Activated CD4-positive, alpha-beta T cell treated with anti-CD3 and anti-CD28 coated beads, Interleukin-2, Interleukin-4, amounts not matched to agents 100 ng/mL and 50 ng/mL, durations not matched to agents 16 hours and 8 hours (primary cell): ENCODE measurements around the gene PATJ.
"Not testable (repeated sequence)": the region's sequence is repeated elsewhere in the genome, so short reads cannot be mapped to it uniquely, and the experiment has no call there.

ENCODE experiments used
- DNase-seq: peaks from one replicate; pipeline ENCODE4 v3.0.0-alpha.2; 2020; ENCODE audit warnings: low spot score

PATJ gene

DNA sequence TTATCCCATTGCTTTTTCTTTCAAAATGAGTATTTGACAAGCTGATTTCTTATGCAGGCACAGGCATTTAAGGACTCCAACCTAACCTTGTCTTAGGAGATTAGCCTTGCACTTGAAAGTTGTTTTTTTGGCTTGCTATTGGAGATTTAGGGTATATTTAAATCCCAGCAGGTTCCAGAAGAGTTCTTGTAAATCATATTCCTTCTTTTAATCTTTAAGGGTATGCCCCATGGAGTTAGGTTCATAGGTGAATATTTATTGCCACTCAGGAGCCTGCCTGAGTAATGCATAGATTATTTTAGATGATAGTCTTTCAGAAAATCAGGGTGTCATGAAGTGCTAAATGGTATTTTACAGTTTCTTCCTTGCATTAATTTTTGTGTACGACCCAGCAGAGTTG lies 146.5 kb downstream of the PATJ start:
- DNase-seq = no peak

DNA sequence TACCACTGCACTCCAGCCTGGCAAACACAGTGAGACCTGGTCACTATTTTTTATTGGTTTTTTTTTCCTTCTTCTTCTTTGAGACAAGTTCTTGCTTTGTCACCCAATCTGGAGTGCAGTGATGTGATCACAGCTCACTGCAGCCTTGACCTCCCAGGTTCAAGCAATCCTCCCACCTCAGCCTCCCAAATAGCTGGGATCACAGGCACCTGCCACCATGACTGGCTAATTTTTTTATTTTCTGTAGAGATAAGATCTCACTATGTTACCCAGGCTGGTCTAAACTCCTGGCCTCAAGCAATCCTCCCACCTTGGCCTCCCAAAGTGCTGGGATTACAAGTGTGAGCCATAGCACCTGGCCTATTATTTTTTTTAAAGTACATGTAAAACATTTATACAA lies 148.2 kb downstream of the PATJ start:
- not testable (repeated sequence) for DNase-seq

DNA sequence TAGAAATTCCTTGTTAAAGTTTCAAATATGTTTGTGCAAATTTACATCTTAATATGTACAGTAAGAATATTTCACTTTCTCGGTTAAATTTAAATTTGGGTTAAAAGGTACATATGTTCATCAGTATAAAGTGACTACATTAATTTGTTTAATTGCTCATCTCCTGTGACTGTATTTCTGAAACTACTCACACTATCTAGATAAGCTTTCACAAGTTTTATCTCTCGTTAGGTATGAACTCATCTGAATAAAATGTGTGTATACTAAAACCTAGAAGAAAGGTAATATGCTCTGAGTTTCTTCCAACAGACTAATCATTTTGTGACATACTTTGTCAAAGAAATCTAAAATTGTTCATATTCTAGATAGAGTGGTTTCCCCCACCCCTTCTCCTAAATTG lies 150.7 kb downstream of the PATJ start:
- no peak for DNase-seq

DNA sequence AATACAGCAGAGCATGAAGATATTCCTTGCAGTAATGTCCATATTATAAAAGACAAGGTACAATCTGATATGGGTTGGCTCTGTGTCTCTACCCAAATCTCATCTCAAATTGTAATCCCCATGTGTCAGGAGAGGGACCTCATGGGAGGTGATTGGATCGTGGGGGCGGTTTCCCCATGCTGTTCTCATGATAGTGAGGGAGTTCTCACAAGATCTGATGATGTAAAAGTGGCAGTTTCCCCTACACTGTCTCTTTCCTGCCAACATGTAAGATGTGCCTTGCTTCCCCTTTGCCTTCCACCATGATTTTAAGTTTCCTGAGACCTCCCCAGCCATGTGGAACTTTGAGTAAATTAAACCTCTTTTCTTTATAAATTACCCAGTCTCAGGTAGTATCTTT lies 152.0 kb downstream of the PATJ start:
- DNase-seq = not testable (repeated sequence)

DNA sequence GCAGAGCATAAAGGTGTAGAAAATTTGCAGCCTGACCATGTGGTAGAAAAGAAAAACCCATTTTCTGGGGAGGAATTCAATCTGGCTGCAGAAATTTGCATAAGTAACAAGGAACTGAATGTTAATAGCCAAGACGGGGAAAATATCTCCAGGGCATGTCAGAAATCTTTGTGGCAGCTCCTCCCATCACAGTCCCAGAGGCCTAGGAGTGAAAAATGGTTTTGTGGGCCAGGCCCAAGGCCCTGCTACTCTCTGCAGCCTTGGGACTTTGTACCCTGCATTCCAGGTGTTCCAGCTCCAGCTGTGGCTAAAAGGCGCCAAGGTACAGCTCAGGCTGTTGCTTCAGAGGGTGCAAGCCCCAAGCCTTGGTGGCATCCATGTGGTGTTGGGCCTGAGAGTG lies 152.9 kb downstream of the PATJ start:
- no peak for DNase-seq

DNA sequence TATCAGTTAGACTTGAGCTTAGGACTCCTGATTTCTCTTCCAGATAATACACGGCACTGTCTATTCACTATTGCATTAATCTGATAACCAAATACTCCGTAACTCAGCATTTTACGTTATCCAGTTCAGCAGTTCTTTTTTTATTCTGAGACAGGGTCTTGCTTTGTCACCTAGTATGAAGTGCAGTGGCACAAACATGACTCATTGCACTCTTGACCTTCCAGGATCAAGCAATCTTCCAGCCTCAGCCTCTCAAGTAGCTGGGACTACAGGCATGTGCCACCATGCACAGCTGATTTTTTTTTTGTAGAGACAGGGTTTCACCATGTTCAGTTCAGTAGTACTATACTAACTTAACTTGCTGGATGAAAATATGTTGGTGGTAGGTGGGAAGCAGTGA lies 156.4 kb downstream of the PATJ start:
- DNase-seq = no peak

DNA sequence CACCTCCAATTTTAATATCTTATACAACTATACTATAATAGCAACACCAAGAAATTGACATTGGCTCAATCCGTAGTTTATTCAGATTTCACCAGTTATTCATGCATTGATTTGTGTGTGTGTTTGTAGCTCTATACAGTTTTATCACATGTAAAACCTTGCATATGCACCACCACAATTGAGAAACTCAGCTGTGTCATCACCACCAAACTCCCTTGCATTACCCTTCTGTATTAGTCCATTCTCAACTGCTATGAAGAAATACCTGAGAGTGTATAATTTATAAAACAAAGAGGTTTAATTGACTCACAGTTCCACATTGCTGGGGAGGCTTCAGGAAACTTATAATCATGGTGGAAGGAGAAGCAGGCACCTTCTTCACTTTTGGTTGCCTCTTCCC lies 162.1 kb downstream of the PATJ start:
- no peak for DNase-seq

DNA sequence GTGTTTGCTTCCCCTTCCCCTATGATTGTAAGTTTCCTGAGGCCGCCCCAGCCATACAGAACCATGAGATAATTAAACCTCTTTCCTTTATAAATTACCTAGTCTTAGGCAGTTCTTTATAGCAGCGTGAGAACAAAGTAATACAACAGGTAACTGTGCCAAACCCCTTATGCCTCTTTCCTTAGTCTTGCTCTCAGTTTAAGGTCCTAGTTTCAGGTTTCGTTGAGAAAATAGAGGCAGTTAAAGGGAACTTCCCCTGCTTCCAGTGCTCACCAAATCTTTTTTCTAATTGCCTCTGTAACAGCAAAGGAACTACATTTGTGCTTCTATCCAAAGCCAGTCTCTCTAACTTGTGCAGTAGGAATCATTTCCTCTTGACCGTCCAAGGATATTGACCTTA lies 164.8 kb downstream of the PATJ start:
- DNase-seq = no peak

DNA sequence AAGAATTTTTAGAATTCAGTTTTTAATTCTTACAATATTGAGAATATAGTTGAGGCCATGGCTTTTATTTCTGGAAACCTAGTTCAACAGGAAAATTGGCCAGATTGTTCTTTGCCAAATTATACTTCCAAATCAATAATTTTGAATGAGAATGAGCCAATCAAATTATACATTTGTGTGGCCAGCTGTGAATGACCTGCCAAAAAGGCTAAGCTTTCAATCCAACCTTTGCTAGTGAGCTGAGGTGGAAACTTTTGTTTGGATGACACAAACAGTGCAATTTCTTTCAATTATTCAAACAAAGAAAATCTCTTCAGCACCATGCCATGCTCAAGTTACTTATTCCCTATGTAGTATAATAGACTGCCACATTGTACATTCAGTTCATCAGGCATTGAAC lies 167.8 kb downstream of the PATJ start:
- DNase-seq = no peak

DNA sequence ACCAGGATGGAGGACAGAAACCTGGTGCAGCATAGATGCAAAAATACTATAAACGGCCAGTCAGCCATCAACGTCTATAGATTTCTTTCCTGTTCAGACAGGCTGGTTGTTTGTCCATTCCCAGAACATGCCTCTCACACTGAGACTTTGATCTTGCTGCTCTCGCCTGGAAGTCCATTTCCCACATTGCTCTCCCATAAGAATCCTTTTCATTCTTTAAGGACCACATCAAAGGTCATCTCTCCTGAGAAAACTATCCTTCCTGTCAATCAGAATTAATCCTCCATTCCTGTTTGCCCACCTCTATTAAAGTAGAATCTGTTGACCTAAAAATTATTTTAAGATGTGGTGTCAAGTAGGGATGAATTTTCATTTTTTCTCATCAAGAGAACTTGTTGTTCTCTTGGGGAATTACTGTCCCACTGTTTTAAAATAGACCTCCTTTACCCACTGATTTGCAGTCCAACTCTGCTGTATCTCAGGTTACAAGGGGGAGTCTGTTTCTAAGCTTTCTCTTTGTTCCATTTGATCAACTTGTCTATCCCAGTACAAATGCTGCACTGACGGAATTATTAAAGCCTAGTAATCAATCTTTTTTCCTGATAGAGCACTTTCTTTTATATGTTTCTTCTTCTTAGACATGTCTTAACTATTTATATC lies 172.7 kb downstream of the PATJ start:
- DNase-seq = no peak

DNA sequence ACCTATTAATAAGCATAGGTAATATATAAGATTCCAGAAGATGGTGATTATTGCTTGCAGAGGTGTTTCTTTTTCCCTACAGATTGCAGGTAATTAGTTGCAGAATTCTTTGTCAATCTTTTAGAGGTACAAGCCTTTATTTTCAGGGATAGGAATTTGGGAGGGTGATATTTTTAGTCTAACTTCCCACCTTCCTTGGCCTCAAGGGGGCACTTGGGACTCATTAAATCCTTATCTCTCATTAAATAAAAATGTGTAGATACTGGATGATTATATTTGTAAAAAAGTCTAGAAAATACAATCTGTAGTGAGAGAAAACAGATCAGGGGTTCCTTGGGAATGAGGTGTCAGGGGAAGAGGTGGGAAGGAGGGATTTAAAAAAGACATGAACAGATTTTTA lies 179.2 kb downstream of the PATJ start:
- DNase-seq = no peak

DNA sequence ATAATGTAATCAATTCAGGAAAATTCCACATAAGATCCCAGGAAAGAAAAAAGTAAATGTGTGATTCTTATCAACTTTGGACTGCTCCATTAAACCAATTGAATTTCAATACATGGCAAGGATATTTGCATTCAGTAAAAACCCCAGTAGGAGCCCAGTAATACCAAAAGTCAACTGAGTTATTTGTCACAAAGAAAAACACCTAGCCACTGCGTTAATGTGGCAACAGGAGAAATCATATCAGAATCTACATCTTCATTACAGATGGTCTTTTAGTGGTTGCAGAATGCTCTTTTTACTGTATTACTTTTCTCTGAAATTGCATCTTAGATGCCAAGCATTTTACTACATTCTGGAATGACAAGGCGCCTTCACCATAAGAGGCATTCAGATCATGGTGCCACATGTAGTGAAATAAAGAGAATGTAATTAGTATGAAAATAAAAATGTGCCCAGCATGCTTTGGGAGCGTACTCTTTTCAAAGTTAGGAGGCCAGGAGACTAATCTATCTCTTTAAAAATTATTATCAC lies 180.7 kb downstream of the PATJ start:
- DNase-seq = no peak

DNA sequence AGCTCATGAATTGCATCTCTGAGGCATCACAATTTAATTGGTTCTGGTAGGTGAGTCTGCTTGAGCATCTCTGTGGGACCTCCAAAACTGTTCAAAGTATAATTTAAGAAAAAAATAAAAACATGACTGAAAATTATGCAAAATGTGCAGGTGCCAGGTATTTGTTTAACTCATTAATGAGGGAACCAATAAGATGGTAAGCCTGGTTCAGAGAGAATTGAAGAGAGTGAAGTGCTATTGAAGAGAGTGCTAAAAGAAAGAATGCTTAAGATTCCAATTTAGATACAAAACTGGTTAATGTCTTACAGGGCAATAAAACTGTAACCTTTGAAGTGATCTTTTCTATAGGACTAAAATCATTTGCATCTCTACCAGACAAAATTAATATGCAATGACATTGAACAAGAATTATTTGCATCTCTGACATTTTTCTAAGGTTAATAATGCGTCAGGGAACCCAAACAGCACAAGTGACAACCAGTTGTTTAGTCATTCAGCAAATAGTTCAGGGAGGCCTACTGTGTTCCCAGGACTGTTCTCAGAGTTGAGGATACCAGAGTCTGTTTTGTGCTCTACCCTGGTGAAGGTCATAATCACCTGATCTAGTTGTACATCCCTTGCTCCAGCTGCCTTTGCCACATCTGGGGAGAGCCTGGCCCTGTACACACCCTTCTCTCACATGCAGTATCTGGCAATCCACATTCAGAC lies 183.5 kb downstream of the PATJ start:
- no peak for DNase-seq

DNA sequence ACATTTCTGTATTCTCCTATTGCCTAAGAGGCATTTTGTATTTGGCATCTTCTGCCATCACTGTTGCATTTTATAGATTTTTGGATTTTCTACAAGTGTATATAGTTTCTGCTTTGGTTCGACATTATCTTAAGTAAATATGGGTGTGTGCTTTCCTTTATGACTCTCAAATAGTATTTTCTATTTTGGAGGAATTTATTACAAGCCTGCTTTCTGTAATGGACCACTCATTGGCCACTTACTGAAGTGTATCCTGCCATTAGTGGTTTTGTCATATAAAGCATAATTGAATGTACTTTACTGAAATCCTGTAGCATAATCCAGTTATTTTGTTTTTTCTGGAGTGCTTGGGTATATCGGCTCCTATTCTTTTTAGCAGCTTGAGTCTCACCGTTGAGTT lies 184.3 kb downstream of the PATJ start:
- DNase-seq = no peak

DNA sequence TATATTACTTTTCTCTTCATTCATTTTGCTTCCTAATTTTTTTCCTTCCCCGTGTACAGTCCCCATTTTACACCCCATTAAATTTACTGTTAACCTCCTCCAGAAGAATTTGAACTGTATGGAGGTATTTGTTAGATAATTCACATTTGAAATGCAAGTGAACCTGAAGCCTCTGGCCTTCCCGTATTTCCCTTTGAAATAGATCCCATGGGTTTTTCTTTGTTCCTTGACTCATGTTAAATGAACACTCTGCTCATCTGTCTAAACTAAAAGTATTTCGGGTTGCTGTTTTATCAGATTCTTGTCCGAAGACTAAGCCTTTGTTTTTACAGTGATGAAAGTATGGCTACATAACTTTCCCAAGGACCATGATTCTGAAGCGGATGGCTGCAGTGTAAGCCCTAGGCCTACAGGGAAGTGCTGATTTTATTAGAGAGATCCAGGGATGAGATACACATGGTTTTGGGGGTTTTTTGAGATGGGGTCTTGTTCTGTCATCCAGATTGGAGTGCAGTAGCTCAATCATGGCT lies 187.9 kb downstream of the PATJ start:
- no peak for DNase-seq

DNA sequence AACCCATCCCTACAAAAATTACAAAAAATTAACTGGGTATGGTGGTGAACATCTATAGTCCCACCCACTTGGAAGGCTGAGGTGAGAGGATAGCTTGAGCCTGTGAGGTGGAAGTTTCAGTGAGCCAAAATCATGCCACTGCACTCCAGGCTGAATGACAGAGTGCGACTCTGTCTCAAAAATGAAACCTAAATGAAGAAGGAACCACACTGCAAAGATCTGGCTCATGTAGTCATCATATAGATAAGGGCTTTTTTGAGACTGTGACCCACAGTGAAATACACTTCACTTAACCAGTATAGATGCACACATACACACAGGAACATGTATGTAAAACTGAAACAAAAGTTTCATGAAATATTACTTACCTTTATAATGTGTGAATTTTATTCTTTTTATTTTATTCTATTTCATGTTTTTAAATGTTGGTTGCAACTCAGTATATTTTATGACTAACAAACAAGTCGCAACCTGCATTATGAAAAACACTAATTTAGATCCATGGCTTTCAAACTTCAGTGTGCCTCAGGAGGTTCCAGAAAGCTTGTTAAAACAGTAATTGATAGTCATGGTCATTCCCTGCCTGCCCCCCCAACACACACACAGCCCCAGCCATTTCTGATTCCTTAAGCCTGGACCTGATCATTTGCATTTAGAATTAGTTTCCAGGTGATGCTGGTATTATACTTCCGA lies 189.5 kb downstream of the PATJ start:
- no peak for DNase-seq

DNA sequence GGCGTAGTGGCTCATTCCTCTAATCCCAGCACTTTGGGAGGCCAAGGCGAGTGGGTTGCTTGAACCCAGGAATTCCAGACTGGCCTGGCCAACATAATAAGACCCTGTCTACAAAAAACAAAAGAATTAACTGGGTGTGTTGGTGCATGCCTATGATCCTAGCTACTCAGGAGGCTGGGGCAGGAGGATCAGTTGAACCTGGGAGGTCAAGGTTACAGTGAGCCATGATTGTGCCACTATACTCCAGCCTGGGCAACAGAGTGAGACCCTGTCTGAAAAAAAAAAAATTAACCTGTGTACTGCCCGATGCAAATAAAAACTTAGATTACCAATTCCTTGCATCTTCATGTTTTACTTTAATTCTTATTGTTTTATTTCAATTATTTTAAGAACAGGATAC lies 193.2 kb downstream of the PATJ start:
- DNase-seq = no peak

DNA sequence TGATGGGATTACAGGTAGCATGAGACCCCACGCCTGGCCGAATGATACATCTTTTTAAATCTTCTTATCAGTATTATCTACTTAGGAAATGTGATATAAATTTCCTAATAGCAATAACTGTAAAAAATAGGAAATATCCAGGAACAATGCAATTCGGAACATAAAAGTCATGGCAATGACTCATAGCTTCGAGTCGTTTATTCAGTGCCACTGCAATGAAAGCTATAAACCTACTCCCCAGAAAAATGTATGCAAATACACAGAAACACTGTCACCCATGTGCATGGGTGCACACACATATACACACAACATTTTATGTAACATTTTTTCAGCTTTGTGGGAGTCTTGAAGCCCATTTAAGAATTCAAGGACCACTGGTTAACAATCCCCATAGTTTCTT lies 194.6 kb downstream of the PATJ start:
- no peak for DNase-seq

DNA sequence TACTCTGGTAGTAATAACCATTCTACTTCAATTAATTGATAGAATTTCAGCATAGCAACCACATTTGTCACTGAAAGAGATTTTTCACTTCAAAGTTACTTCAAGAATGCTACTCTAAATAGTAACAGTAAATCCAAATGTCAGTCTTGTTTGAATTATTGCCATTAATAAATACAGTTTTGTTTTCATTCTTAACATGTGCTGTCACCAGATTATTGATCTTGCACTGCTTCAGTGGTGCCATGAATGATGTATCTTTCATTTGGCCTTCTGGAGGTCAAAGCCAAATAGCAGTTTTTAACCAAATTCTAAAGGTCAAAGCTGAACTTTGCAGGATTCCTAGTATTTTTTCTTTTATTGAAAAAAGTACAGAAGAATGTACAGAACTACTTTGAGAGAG lies 199.5 kb downstream of the PATJ start:
- no peak for DNase-seq

DNA sequence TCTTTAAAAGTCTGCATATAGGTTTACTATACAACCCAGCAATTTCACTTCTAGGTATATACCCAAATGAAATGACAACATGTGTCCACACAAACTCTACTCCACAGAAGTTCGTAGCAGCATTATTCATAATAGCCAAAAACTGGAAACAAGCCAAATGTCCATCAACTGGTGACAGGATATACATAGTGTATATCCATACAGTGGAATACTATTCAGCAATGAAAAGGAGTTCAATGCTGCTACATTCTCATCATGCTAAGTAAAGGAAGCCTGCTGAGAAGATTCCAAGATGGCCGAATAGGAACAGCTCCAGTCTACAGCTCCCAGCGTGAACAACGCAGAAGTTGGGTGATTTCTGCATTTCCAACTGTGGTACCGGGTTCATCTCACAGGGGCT lies 200.6 kb downstream of the PATJ start:
- no peak for DNase-seq

DNA sequence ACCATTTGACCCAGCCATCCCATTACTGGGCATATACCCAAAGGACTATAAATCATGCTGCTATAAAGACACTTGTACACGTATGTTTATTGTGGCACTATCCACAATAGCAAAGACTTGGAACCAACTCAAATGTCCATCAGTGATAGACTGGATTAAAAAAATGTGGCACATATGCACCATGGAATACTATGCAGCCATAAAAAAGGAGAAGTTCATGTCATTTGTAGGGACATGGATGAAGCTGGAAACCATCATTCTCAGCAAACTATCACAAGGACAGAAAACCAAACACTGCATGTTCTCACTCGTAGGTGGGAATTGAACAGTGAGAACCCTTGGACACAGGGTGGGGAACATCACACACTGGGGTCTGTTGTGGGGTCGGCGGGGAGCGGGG lies 206.4 kb downstream of the PATJ start:
- DNase-seq = not testable (repeated sequence)

DNA sequence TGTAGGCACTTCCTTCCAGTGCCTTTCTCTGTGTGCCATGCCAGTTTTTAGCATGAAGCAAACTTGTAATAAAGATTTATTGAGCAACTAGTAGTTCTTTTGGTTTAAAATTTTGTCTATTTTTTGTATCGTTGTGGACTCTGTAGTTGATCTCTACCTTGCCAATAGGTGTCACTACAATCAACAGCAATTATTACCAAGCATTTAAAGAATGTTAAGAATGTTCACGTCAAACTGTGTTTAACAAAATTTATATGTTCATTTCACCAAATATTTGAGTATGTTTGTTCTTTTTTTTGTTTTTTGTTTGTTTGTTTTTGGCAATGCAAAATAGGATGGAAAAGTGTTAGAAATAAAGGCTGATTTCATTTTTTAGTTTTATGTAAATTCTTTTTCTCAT lies 208.1 kb downstream of the PATJ start:
- DNase-seq = no peak
